Measurements from ENCODE around the gene TRIO.

The TRIO gene

GRCh38 chr5:14286574-14287421 is 143.7 kb downstream of the TRIO start:
- no peaks in the 10 kb centered on the region for H3K9me3 ChIP-seq (ENCODE audit: insufficient read depth, low read length)
- H3K36me3 ChIP-seq (ENCODE audit: insufficient read depth, insufficient read length, low read length), result peaks cover 45% of the 10 kb centered on the region
- no peaks in the 10 kb centered on the region for H3K4me1 ChIP-seq (ENCODE audit: insufficient read depth, insufficient read length)
- no peak for DNase-seq (ENCODE audit: low read depth, low spot score)
- H3K9ac ChIP-seq (ENCODE audit: insufficient read length, low read depth), result no peak overlapping the region
- TF ChIP-seq ZNF274 (IDR thresholded peaks at IDR 0.05; ENCODE audit: low read depth, low read length) (no peak), SUZ12 (IDR thresholded peaks at IDR 0.05; ENCODE audit: extremely low read depth, insufficient read depth, insufficient read length) (no peak), YY1 (IDR thresholded peaks at IDR 0.05; ENCODE audit: insufficient read depth, insufficient read length) (no peak)
- H3K27me3 ChIP-seq (ENCODE audit: insufficient read depth, insufficient read length), result no peaks in the 10 kb centered on the region
- no peak overlapping the region for H3K4me3 ChIP-seq (ENCODE audit: insufficient read length, low read depth)

- no peaks in the 10 kb centered on the region for H3K27me3 ChIP-seq (ENCODE audit: insufficient read depth, insufficient read length)
- TF ChIP-seq YY1 (IDR thresholded peaks at IDR 0.05; ENCODE audit: insufficient read depth, insufficient read length), result no peak
- no peak for TF ChIP-seq SUZ12 (IDR thresholded peaks at IDR 0.05; ENCODE audit: extremely low read depth, insufficient read depth, insufficient read length)
- no peak for TF ChIP-seq ZNF274 (IDR thresholded peaks at IDR 0.05; ENCODE audit: low read depth, low read length)
- no peaks in the 10 kb centered on the region for H3K4me1 ChIP-seq (ENCODE audit: insufficient read depth, insufficient read length)
- H3K36me3 ChIP-seq (ENCODE audit: insufficient read depth, insufficient read length, low read length), result peaks cover 68% of the 10 kb centered on the region
- H3K9ac ChIP-seq (ENCODE audit: insufficient read length, low read depth), result no peak overlapping the region
- DNase-seq (ENCODE audit: low read depth, low spot score), result no peak
- no peaks in the 10 kb centered on the region for H3K9me3 ChIP-seq (ENCODE audit: insufficient read depth, low read length)
- no peak overlapping the region for H3K4me3 ChIP-seq (ENCODE audit: insufficient read length, low read depth)
Measured at GRCh38 chr5:14292766-14293658, 149.9 kb downstream of the TRIO start.

GRCh38 chr5:14295610-14296009 is 152.5 kb downstream of the TRIO start:
- Histone ChIP-seq H3K9ac (ENCODE audit: insufficient read length, low read depth) (no peak overlapping the region), H3K4me1 (ENCODE audit: insufficient read depth, insufficient read length) (no peaks in the 10 kb centered on the region), H3K9me3 (ENCODE audit: insufficient read depth, low read length) (no peaks in the 10 kb centered on the region), H3K36me3 (ENCODE audit: insufficient read depth, insufficient read length, low read length) (peaks cover 81% of the 10 kb centered on the region), H3K27me3 (ENCODE audit: insufficient read depth, insufficient read length) (no peaks in the 10 kb centered on the region), H3K4me3 (ENCODE audit: insufficient read length, low read depth) (no peak overlapping the region)
- TF ChIP-seq ZNF274 (IDR thresholded peaks at IDR 0.05; ENCODE audit: low read depth, low read length) (no peak), SUZ12 (IDR thresholded peaks at IDR 0.05; ENCODE audit: extremely low read depth, insufficient read depth, insufficient read length) (no peak), YY1 (IDR thresholded peaks at IDR 0.05; ENCODE audit: insufficient read depth, insufficient read length) (no peak)
- DNase-seq (ENCODE audit: low read depth, low spot score), result no peak

- H3K4me1 ChIP-seq (ENCODE audit: insufficient read depth, insufficient read length), result no peaks in the 10 kb centered on the region
- peaks cover 85% of the 10 kb centered on the region for H3K36me3 ChIP-seq (ENCODE audit: insufficient read depth, insufficient read length, low read length)
- H3K27me3 ChIP-seq (ENCODE audit: insufficient read depth, insufficient read length), result no peaks in the 10 kb centered on the region
- no peak for DNase-seq (ENCODE audit: low read depth, low spot score)
- H3K9ac ChIP-seq (ENCODE audit: insufficient read length, low read depth), result no peak overlapping the region
- H3K4me3 ChIP-seq (ENCODE audit: insufficient read length, low read depth), result no peak overlapping the region
- TF ChIP-seq SUZ12 (IDR thresholded peaks at IDR 0.05; ENCODE audit: extremely low read depth, insufficient read depth, insufficient read length) (no peak), ZNF274 (IDR thresholded peaks at IDR 0.05; ENCODE audit: low read depth, low read length) (no peak), YY1 (IDR thresholded peaks at IDR 0.05; ENCODE audit: insufficient read depth, insufficient read length) (no peak)
- no peaks in the 10 kb centered on the region for H3K9me3 ChIP-seq (ENCODE audit: insufficient read depth, low read length)
Measured at GRCh38 chr5:14296533-14297331, 153.6 kb downstream of the TRIO start.

- TF ChIP-seq YY1 (IDR thresholded peaks at IDR 0.05; ENCODE audit: insufficient read depth, insufficient read length) (no peak), ZNF274 (IDR thresholded peaks at IDR 0.05; ENCODE audit: low read depth, low read length) (no peak), SUZ12 (IDR thresholded peaks at IDR 0.05; ENCODE audit: extremely low read depth, insufficient read depth, insufficient read length) (no peak)
- H3K4me1 ChIP-seq (ENCODE audit: insufficient read depth, insufficient read length), result no peaks in the 10 kb centered on the region
- no peak overlapping the region for H3K9ac ChIP-seq (ENCODE audit: insufficient read length, low read depth)
- H3K36me3 ChIP-seq (ENCODE audit: insufficient read depth, insufficient read length, low read length), result peaks cover 88% of the 10 kb centered on the region
- DNase-seq (ENCODE audit: low read depth, low spot score), result no peak
- no peak overlapping the region for H3K4me3 ChIP-seq (ENCODE audit: insufficient read length, low read depth)
- no peaks in the 10 kb centered on the region for H3K27me3 ChIP-seq (ENCODE audit: insufficient read depth, insufficient read length)
- no peaks in the 10 kb centered on the region for H3K9me3 ChIP-seq (ENCODE audit: insufficient read depth, low read length)
Measured at GRCh38 chr5:14297697-14298096, 154.6 kb downstream of the TRIO start.

DNA sequence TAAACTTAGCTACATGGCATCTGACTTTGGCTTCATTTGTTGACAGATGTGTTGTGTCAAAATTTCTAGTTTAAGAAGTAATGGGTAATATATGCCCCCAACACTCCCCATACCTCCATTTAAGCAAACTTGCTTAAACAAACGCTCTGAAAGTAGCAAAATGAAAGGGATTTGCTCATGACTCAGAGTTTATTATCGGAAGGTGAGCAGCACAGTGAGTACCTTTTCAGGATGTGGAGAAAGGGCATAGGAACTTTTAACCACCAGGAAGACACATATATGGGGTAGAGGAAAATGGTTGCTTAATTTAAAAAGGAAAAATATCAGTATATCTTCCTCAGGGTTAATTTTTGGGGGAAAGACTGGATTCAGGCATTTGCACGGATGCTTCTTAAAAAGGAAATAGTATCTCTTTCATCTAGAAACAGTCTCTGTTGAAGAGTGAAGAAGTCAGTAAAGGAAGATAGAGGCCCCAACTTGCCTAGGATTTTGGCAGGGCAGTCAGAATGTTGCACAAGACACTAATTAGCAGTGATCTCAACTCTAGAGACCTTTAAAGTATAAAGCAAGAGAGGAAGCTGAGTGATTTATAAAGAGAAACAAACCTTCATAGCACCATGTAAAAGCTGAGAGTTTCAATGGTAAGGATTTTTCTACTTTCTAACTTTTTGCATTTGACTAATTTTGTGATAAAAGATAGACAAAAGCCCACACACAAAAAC is 155.1 kb downstream of the TRIO start:
- Histone ChIP-seq H3K9me3 (ENCODE audit: insufficient read depth, low read length) (no peaks in the 10 kb centered on the region), H3K4me3 (ENCODE audit: insufficient read length, low read depth) (no peak overlapping the region), H3K9ac (ENCODE audit: insufficient read length, low read depth) (no peak overlapping the region), H3K27me3 (ENCODE audit: insufficient read depth, insufficient read length) (no peaks in the 10 kb centered on the region), H3K36me3 (ENCODE audit: insufficient read depth, insufficient read length, low read length) (peaks cover 84% of the 10 kb centered on the region), H3K4me1 (ENCODE audit: insufficient read depth, insufficient read length) (no peaks in the 10 kb centered on the region)
- no peak for TF ChIP-seq SUZ12 (IDR thresholded peaks at IDR 0.05; ENCODE audit: extremely low read depth, insufficient read depth, insufficient read length)
- no peak for TF ChIP-seq YY1 (IDR thresholded peaks at IDR 0.05; ENCODE audit: insufficient read depth, insufficient read length)
- no peak for TF ChIP-seq ZNF274 (IDR thresholded peaks at IDR 0.05; ENCODE audit: low read depth, low read length)
- DNase-seq (ENCODE audit: low read depth, low spot score), result no peak
